Measurements from ENCODE around the gene PLCB4. TPM values are rescaled to one million over a fixed set of nuclear protein-coding genes. Genes with fewer than 3 reads are reported as not detected.
A peak's percentile ranks its signal among the peaks of the same experiment; 100 is the strongest.

PLCB4 gene
- total and polyA plus RNA-seq, 5 donors: 9.4 to 42.2 (median 27.7) TPM

DNA sequence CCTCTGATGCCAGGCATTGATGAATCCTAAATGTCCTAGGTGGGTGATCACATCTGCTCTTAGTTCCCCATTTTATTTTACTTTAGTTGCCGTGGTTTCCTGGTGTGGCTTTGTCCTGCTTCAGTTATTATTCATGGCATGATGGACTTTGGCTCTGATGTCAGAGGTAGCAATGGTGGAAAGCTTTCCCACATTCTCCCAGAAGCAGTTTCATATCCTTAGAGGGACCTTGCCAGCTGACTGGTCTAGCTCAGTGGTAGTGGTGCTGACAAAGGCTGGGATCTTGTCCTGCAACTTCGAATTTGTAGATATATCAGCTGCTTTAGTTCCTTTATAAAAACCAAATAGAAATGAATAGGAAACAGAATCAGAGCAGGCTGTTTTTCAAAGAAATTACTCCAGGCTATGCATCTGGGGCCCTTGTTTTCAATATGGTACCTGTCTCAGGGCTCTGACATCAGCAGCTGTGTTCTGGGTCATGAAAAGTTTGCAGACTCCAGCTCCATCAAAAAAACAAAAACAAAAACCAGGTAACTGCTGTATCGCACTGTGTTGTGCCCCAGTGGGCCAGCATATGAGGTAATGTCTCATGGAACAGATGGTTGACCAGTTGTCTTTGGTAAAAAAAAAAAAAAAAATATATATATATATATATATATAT is 133.7 kb downstream of the PLCB4 start:
- H3K27me3 ChIP-seq (ENCODE audit: control insufficient read depth, insufficient read depth): no peaks in the 10 kb centered on the region
- no peak for DNase-seq
- no peak for ATAC-seq
- H3K4me3 ChIP-seq (ENCODE audit: low read length): no peak overlapping the region
- 75% methylated on average over 3 of the region's 3 CpGs for WGBS
- peaks cover 5% of the 10 kb centered on the region for H3K4me1 ChIP-seq (ENCODE audit: control insufficient read depth, insufficient read depth, low read length)
- H3K9me3 ChIP-seq (ENCODE audit: control insufficient read depth, low read length): no peaks in the 10 kb centered on the region
- intact Hi-C loops (cut with DNase I): no loop called here
- H3K27ac ChIP-seq (ENCODE audit: low read length): no peak overlapping the region

DNA sequence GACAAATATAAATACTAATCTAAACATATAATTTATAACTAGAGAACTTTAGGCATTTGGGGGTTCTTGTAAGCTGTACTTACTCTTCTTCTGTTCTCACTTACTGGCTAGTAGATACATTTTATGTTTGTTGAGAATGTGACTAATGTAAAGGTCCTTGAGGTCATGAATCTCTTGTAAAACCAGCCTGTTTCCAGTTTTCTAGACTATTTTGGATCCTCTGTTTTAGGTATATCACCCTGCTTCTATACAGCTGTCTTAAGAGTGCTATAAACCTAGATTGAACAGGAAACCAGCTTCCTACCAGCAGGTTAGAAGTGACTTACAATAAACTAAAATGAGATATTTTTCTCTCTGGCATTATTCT is 134.2 kb downstream of the PLCB4 start:
- no peaks in the 10 kb centered on the region for H3K9me3 ChIP-seq (ENCODE audit: control insufficient read depth, low read length)
- ATAC-seq (no peak), DNase-seq (no peak)
- no peak overlapping the region for H3K27ac ChIP-seq (ENCODE audit: low read length)
- peaks cover 5% of the 10 kb centered on the region for H3K4me1 ChIP-seq (ENCODE audit: control insufficient read depth, insufficient read depth, low read length)
- intact Hi-C loops (cut with DNase I): no loop called here
- H3K27me3 ChIP-seq (ENCODE audit: control insufficient read depth, insufficient read depth): no peaks in the 10 kb centered on the region
- H3K4me3 ChIP-seq (ENCODE audit: low read length): no peak overlapping the region

GRCh38 chr20:9204979-9205378 is 136.1 kb downstream of the PLCB4 start:
- intact Hi-C loops (cut with DNase I): no loop called here
- H3K4me1 ChIP-seq (ENCODE audit: control insufficient read depth, insufficient read depth, low read length): peaks cover 5% of the 10 kb centered on the region
- no peak overlapping the region for H3K4me3 ChIP-seq (ENCODE audit: low read length)
- H3K27me3 ChIP-seq (ENCODE audit: control insufficient read depth, insufficient read depth): no peaks in the 10 kb centered on the region
- no peak overlapping the region for H3K27ac ChIP-seq (ENCODE audit: low read length)
- DNase-seq (peak in 1 of 3 donors; percentile 50), ATAC-seq (no peak)
- WGBS: 69% methylated on average over 5 of the region's 5 CpGs
- H3K9me3 ChIP-seq (ENCODE audit: control insufficient read depth, low read length): no peaks in the 10 kb centered on the region

DNA sequence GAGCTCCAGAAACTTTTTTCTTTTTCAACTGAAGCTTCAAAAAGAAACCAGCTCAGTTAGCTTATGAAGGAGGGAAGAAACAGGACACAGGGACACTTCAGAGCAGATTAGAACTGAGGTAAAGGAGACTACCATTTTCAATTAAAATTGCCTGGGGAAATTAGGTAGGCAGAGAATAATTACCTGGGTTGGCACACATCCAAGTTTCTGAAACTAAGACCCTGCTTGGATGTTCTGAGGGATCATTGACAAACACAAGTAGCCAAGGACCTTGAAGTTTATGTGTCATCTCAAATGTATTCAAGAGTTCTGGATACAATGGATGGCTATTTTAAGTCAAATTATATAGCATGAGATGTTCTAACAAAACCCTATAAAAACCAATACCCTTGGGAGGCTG is 137.6 kb downstream of the PLCB4 start:
- ATAC-seq (no peak), DNase-seq (no peak)
- H3K27me3 ChIP-seq (ENCODE audit: control insufficient read depth, insufficient read depth): no peaks in the 10 kb centered on the region
- intact Hi-C loops (cut with DNase I): no loop called here
- H3K4me1 ChIP-seq (ENCODE audit: control insufficient read depth, insufficient read depth, low read length): peaks cover 3% of the 10 kb centered on the region
- no peak overlapping the region for H3K4me3 ChIP-seq (ENCODE audit: low read length)
- H3K9me3 ChIP-seq (ENCODE audit: control insufficient read depth, low read length): no peaks in the 10 kb centered on the region
- no peak overlapping the region for H3K27ac ChIP-seq (ENCODE audit: low read length)

GRCh38 chr20:9207253-9207652 is 138.4 kb downstream of the PLCB4 start:
- DNase-seq: no peak
- Histone ChIP-seq H3K9me3 (ENCODE audit: control insufficient read depth, low read length) (no peaks in the 10 kb centered on the region), H3K27ac (ENCODE audit: low read length) (no peak overlapping the region), H3K27me3 (ENCODE audit: control insufficient read depth, insufficient read depth) (no peaks in the 10 kb centered on the region), H3K4me3 (ENCODE audit: low read length) (no peak overlapping the region), H3K4me1 (ENCODE audit: control insufficient read depth, insufficient read depth, low read length) (peaks cover 2% of the 10 kb centered on the region)
- no peak for ATAC-seq
- intact Hi-C loops (cut with DNase I): no loop called here
- 94% methylated on average over 5 of the region's 5 CpGs for WGBS

DNA sequence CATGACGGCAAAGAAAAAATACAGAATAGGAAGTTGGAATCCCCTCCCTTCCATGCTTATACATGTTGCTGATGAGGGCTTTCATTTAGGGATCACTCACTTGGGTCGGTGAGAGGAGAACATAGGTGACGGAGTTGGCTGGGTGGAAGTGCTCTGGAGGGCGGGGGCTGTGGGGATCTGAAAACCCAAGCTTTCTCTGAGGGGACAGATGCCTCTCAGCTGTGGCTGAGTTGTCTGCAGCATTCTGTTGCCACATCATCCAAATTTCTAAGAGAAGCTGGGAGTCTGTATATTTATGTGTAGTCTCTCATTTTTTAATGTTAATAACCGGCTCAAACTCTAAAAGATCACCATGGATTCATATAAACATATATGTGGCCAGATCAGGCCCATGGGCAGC is 141.5 kb downstream of the PLCB4 start:
- Histone ChIP-seq H3K9me3 (ENCODE audit: control insufficient read depth, low read length) (no peaks in the 10 kb centered on the region), H3K27ac (ENCODE audit: low read length) (no peak overlapping the region), H3K4me1 (ENCODE audit: control insufficient read depth, insufficient read depth, low read length) (peaks cover 1% of the 10 kb centered on the region), H3K27me3 (ENCODE audit: control insufficient read depth, insufficient read depth) (no peaks in the 10 kb centered on the region), H3K4me3 (ENCODE audit: low read length) (no peak overlapping the region)
- WGBS: 80% methylated on average over 5 of the region's 5 CpGs
- intact Hi-C loops (cut with DNase I): no loop called here
- DNase-seq: no peak
- ATAC-seq: no peak

DNA sequence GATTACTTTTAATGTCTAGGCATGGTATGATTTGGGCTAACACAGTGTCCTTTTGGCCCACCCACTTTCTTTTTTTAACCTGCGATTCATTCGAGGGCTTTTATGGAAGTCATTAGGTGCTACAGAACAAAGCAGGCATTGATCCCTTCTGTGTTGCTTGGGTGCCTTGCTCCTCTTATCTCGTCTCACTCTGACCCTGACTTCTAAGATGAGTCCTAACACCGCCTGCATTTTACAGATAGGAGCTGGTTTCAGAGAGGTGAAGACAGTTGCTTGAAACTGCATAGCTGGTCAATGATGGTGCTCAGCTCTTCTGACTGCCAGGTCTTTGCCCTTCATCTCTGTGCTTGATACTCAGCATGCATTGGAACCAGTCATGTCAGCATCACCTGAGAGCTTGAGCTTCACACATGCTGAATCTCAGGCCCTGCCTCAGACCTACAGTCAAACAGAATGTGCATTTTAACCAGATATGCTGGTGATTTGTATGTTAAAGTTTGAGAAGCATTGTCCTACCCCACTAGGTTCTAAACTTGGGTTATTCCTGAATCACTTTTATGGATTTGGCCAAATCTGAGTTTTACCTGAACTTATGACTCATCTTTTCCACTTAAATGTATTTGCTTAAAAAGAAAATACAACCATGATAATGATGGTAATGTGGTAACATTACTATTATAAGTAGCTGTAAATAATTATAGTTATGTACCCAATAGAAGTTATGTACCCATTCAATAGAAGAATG is 142.3 kb downstream of the PLCB4 start:
- WGBS: 79% methylated on average over 4 of the region's 4 CpGs
- Histone ChIP-seq H3K4me3 (ENCODE audit: low read length) (no peak overlapping the region), H3K9me3 (ENCODE audit: control insufficient read depth, low read length) (no peaks in the 10 kb centered on the region), H3K27ac (ENCODE audit: low read length) (no peak overlapping the region), H3K4me1 (ENCODE audit: control insufficient read depth, insufficient read depth, low read length) (peaks cover 1% of the 10 kb centered on the region), H3K27me3 (ENCODE audit: control insufficient read depth, insufficient read depth) (no peaks in the 10 kb centered on the region)
- ATAC-seq (no peak), DNase-seq (no peak)
- intact Hi-C loops (cut with DNase I): no loop called here

DNA sequence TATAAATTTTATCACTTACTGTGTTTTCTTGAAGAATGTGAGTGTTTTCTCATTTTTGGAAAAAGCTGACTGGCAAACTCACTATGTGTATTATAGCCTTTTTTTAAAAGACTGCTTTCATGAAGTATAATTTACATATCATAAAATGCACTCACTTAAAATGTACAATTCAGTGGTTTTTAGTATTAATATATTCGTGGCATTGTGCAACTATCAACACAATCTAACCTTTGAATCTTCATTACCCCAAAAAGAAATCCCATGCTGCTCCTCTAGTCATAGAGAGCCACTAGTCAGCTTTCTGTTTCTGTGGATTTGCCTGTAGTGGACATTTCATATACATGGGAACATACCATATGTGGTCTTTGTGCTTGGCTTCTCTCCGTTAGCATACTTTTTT is 143.8 kb downstream of the PLCB4 start:
- intact Hi-C loops (cut with DNase I): no loop called here
- no peak overlapping the region for H3K4me3 ChIP-seq (ENCODE audit: low read length)
- no peak overlapping the region for H3K27ac ChIP-seq (ENCODE audit: low read length)
- no peak for ATAC-seq
- H3K4me1 ChIP-seq (ENCODE audit: control insufficient read depth, insufficient read depth, low read length): peaks cover 1% of the 10 kb centered on the region
- no peak for DNase-seq
- no peaks in the 10 kb centered on the region for H3K27me3 ChIP-seq (ENCODE audit: control insufficient read depth, insufficient read depth)
- H3K9me3 ChIP-seq (ENCODE audit: control insufficient read depth, low read length): no peaks in the 10 kb centered on the region
- WGBS: 87% methylated on average over 2 of the region's 2 CpGs

- intact Hi-C loops (cut with DNase I): no loop called here
- Histone ChIP-seq H3K27ac (ENCODE audit: low read length) (no peak overlapping the region), H3K4me1 (ENCODE audit: control insufficient read depth, insufficient read depth, low read length) (peaks cover 1% of the 10 kb centered on the region), H3K9me3 (ENCODE audit: control insufficient read depth, low read length) (no peaks in the 10 kb centered on the region), H3K27me3 (ENCODE audit: control insufficient read depth, insufficient read depth) (no peaks in the 10 kb centered on the region), H3K4me3 (ENCODE audit: low read length) (no peak overlapping the region)
- ATAC-seq (peak; percentile 23 to 50), DNase-seq (no peak)
- WGBS: 65% methylated on average over 3 of the region's 3 CpGs
Measured at GRCh38 chr20:9214685-9215084, 145.8 kb downstream of the PLCB4 start.

GRCh38 chr20:9215539-9215938 is 146.7 kb downstream of the PLCB4 start:
- H3K4me3 ChIP-seq (ENCODE audit: low read length): no peak overlapping the region
- ATAC-seq: no peak
- no peak overlapping the region for H3K27ac ChIP-seq (ENCODE audit: low read length)
- intact Hi-C loops (cut with DNase I): no loop called here
- DNase-seq: no peak
- no peaks in the 10 kb centered on the region for H3K9me3 ChIP-seq (ENCODE audit: control insufficient read depth, low read length)
- 92% methylated on average over 2 of the region's 2 CpGs for whole genome bisulfite sequencing
- peaks cover 1% of the 10 kb centered on the region for H3K4me1 ChIP-seq (ENCODE audit: control insufficient read depth, insufficient read depth, low read length)
- no peaks in the 10 kb centered on the region for H3K27me3 ChIP-seq (ENCODE audit: control insufficient read depth, insufficient read depth)

GRCh38 chr20:9218531-9218961 is 149.7 kb downstream of the PLCB4 start:
- intact Hi-C loops (cut with DNase I): no loop called here
- Histone ChIP-seq H3K4me1 (ENCODE audit: control insufficient read depth, insufficient read depth, low read length) (peaks cover 8% of the 10 kb centered on the region), H3K27ac (ENCODE audit: low read length) (peak overlapping the region; percentile 68), H3K9me3 (ENCODE audit: control insufficient read depth, low read length) (no peaks in the 10 kb centered on the region), H3K4me3 (ENCODE audit: low read length) (no peak overlapping the region), H3K27me3 (ENCODE audit: control insufficient read depth, insufficient read depth) (no peaks in the 10 kb centered on the region)
- ATAC-seq (peak; percentile 79 to 81), DNase-seq (no peak)
- 26% methylated on average over 6 of the region's 6 CpGs for WGBS
